HG02885 (cell line): ENCODE data around the gene PLPPR5.
A peak's percentile ranks its signal among the peaks of the same experiment; 100 is the strongest.

Experiments used
- ATAC-seq: cut with Tn5 transposase; IDR thresholded peaks from one replicate; pipeline ENCODE4 v1.9.1; 2021; ENCODE audit warnings: mild to moderate bottlenecking; ENCODE audit not compliant: unreplicated experiment, poor library complexity

Gene PLPPR5

GRCh38 chr1:98870959-98871903, 133.4 kb downstream of the PLPPR5 start:
- peak; percentile 99 for ATAC-seq

DNA sequence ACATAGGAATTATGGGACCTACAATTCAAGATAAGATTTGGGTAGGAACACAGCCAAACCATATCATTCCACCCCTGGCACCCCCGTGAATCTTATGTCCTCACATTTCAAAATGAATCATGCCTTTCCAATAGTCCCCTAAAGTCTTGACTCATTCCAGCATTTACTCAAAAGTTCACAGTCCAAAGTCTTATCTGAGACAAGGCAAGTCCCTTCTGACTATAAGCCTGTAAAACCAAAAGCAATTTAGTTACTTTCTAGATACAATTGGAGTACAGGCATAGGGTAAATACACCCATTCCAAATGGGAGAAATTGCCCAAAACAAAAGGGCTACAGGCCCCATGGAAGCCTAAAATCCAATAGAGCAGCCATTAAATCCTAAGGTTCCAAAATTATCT, 138.9 kb downstream of the PLPPR5 start:
- no peak for ATAC-seq

DNA sequence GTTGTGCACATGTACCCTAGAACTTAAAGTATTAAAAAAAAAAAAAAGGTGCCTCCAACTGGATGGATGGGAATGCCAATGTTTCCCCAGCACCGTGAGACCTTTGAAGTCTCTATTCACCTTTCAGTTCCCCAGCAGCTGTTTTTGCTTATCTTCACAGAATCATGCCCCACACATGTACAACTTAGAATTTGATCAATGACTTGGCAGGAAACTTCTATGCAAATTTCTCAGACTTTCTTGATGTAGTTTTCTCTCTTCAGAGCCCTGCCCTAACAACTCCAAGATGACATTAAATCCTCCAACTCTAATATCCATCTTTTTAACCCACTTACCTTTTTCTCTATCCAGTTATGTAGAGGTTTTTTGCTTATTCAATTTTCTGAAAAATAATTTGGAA, 144.3 kb downstream of the PLPPR5 start:
- no peak for ATAC-seq

GRCh38 chr1:98854137-98854536, 150.5 kb downstream of the PLPPR5 start:
- ATAC-seq = no peak

DNA sequence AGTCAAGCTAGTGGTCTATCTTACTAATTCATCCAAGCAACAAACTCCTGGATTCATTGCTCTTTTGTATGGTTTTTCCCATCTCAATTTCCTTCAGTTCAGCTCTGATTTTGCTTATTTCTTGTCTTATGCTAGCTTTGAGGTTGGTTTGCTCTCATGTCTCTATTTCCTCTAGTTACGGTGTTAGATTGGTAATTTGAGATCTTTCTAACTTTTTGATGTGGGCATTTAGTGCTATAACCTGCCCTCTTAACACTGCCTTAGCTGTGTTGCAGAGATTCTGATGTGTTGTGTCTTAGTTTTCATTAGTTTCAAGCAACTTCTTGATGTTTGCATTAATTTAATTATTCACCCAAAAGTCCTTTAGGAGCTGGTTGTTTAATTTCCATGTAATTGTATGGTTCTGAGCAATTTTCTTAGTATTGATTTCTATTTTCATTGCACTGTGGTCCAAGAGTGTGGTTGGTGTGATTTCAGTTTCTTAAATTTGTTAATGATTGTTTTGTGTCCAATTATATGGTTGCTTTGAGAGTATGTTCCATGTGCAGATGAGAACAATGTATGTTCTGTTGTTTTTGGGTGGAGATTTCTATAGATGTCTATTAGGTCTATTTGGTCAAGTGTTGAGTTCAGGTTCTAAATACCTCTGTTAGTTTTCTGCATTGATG, 154.6 kb downstream of the PLPPR5 start:
- ATAC-seq = no peak

DNA sequence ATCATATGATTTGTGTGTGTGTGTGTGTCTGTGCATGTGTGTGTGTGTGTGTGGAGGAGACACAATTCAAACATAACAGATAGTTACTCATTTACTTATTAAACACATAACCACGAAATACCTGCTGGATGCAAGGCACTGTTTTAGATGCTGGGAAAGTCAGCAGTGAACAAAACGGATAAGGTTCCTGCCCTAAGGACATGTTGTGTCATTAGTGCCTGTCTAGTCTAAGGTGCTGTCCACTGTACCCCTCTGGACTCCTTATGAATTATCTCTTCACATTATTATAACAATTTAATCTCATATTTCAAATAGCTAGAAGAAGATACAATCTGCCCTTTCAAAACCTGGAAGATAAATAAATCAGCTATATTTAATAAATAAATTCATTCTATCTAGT, 162.4 kb downstream of the PLPPR5 start:
- ATAC-seq = no peak
